Tibial artery (tissue), 4 donors: ENCODE data around the gene THAP5.

Experiments used
- DNase-seq, 2 donors: peaks; one replicate each; pipeline ENCODE4 v3.0.0-alpha.2; 2019
- H3K27ac ChIP-seq, 2 donors: fragments of 200-600 bp; sonication (generic) in 1 of 2; 1 replicate in 1 of 2; 2 replicates in 1 of 2; pipeline ENCODE4 v1.5.1; 2018 to 2019; ENCODE audit warnings: mild to moderate bottlenecking in 1 of 2
- H3K27me3 ChIP-seq, 2 donors: fragments of 200-600 bp; sonication (generic) in 1 of 2; one replicate each; pipeline versions ENCODE4 v1.5.1 to v1.6.0; 2016 to 2019
- H3K36me3 ChIP-seq, 3 donors: fragments of 200-600 bp; sonication (generic) in 2 of 3; one replicate each; pipeline ENCODE4 v1.5.1; 2016 to 2019; ENCODE audit warnings: mild to moderate bottlenecking in 2 of 3
- H3K4me1 ChIP-seq, 4 donors: fragments of 200-600 bp; sonication (generic) in 2 of 4; 1 replicate in 3 of 4; 2 replicates in 1 of 4; pipeline ENCODE4 v1.5.1; 2016 to 2019
- H3K4me3 ChIP-seq, 2 donors: fragments of 200-600 bp; sonication (generic) in 1 of 2; 1 replicate in 1 of 2; 2 replicates in 1 of 2; pipeline ENCODE4 v1.5.1; 2018 to 2019; ENCODE audit warnings: mild to moderate bottlenecking in 2 of 2
- H3K9me3 ChIP-seq, 3 donors: fragments of 200-600 bp; sonication (generic) in 1 of 3; one replicate each; pipeline ENCODE4 v1.5.1; 2016 to 2019
- CTCF ChIP-seq, 2 experiments: fragments of 200-600 bp in 1 of 2; fragments of 450-650 bp in 1 of 2; IDR thresholded peaks; one replicate each; pipeline ENCODE4 v1.5.1; 2017 to 2019; ENCODE audit warnings: antibody characterized with exemption in 2 of 2, mild to moderate bottlenecking in 1 of 2, moderate library complexity in 1 of 2
- intact Hi-C: fragments of 100-400 bp; cut with DNase I; formaldehyde crosslinking; loops from one replicate; pipeline ENCODE4 v1.15.0; 2023; ENCODE audit warnings: low total_unique reads

Gene THAP5

DNA sequence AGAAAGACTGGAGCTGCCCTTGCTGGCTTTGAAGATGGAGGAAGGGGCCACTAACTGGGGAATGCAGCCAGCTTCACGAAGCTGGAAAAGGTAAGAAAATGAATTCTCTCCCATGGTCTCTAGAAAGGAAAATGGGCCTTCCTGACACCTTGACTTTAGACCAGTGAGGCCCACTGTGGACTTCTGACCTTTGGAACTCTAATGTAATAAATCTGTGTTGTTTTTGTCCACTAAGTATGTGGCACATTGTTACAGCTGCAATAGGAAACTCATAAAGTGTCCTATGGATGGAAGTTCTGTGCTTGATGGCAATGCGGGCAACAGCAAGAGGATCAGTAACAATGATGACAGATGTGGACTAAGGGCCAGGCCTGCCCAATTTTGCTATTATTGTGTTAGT, 21.1 kb upstream of the THAP5 start:
- no peak for DNase-seq
- no peaks in the 10 kb centered on the region for H3K27me3 ChIP-seq
- H3K9me3 ChIP-seq: no peaks in the 10 kb centered on the region
- H3K36me3 ChIP-seq: no peaks in the 10 kb centered on the region
- TF ChIP-seq CTCF (IDR thresholded peaks at IDR 0.05): no peak
- no peaks in the 10 kb centered on the region for H3K4me1 ChIP-seq
- no peak overlapping the region for H3K4me3 ChIP-seq
- intact Hi-C loops: no loop called here
- no peak overlapping the region for H3K27ac ChIP-seq

- intact Hi-C loops: no loop called here
- Histone ChIP-seq H3K36me3 (no peaks in the 10 kb centered on the region), H3K4me1 (no peaks in the 10 kb centered on the region), H3K27me3 (no peaks in the 10 kb centered on the region), H3K27ac (no peak overlapping the region), H3K9me3 (no peaks in the 10 kb centered on the region), H3K4me3 (no peak overlapping the region)
- no peak for DNase-seq
- TF ChIP-seq CTCF (IDR thresholded peaks at IDR 0.05): no peak
These were observed 20.4 kb upstream of the THAP5 start for GRCh38 chr7:108589874-108590273.

DNA sequence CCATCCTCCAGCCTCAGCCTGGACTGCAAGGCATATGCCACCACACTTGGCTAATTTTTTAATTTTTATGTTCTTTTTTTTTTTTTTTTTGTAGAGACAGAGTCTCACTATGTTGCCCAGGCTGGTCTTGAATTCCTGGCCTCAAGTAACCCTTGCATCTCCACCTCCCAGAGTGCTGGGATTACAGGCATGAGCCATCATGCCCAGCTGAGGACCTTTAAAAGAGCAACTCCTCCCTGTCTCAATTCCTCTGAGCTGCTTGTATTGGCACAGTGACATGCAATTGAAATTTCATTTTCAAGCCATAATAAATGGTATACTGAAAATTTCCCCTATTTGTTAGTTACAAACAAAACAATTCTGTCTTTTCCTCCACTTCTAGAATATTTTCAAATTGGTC, 19.7 kb upstream of the THAP5 start:
- Histone ChIP-seq H3K27ac (no peak overlapping the region), H3K36me3 (no peaks in the 10 kb centered on the region), H3K4me3 (no peak overlapping the region), H3K9me3 (no peaks in the 10 kb centered on the region), H3K4me1 (no peaks in the 10 kb centered on the region), H3K27me3 (no peaks in the 10 kb centered on the region)
- no peak for TF ChIP-seq CTCF (IDR thresholded peaks at IDR 0.05)
- intact Hi-C loops: no loop called here
- DNase-seq: no peak

DNA sequence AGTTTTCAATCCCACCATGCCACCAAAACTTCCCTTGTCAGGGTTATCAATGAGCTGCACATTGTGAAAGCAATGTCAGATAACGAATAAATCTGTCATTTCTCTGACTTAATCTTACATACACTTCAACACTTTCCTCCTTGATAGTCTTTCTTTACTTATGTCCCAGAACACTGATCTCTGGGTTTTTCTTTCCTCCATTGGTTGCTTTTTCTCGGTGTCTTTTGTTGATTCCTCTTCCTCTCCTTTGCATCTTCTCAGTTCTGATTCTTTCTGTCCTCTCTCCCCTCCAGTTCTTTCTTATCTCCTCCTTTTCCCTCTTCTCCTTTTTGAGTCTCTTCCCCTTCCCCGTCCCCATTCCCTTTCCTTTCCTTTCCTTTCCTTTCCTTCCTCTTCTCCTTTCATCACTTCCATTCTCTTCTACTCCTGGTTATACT, 16.8 kb upstream of the THAP5 start:
- intact Hi-C loops: no loop called here
- Histone ChIP-seq H3K36me3 (no peaks in the 10 kb centered on the region), H3K4me3 (no peak overlapping the region), H3K9me3 (no peaks in the 10 kb centered on the region), H3K27ac (no peak overlapping the region), H3K27me3 (no peaks in the 10 kb centered on the region), H3K4me1 (peaks cover 0 to 6% (median 0%) of the 10 kb centered on the region in 4 donors)
- no peak for TF ChIP-seq CTCF (IDR thresholded peaks at IDR 0.05)
- DNase-seq: no peak

DNA sequence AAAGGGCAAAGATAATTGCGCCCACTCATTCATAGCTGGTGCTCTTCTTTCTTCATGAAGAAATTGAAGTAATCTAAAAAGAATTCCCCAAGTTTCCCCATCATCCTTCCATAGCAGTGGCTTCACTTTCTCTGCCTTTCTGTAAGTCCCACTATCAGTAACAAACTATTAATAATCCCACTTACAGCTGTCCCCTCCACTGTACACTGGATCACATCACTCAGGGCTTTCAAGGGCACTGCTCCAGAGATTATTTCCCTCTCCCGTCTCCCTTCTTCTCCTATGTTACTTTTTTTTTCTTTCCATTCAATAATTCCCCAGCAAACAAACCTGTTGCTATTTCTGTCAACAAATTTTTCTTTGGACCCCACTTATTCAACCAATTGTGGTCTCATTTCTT, 16.3 kb upstream of the THAP5 start:
- no peak for TF ChIP-seq CTCF (IDR thresholded peaks at IDR 0.05)
- Histone ChIP-seq H3K4me3 (no peak overlapping the region), H3K27me3 (no peaks in the 10 kb centered on the region), H3K27ac (no peak overlapping the region), H3K4me1 (peaks cover 0 to 6% (median 0%) of the 10 kb centered on the region in 4 donors), H3K9me3 (no peaks in the 10 kb centered on the region), H3K36me3 (no peaks in the 10 kb centered on the region)
- no peak for DNase-seq
- intact Hi-C loops: no loop called here

GRCh38 chr7:108584211-108584610, 14.7 kb upstream of the THAP5 start:
- intact Hi-C loops: no loop called here
- DNase-seq: no peak

More at GRCh38 chr7:108584211-108584610, 14.7 kb upstream of the THAP5 start:
- Histone ChIP-seq H3K27me3 (no peaks in the 10 kb centered on the region), H3K4me3 (no peak overlapping the region), H3K27ac (no peak overlapping the region), H3K4me1 (peaks cover 0 to 6% (median 0%) of the 10 kb centered on the region in 4 donors), H3K36me3 (peaks cover 6 to 13% (median 12%) of the 10 kb centered on the region in 3 donors), H3K9me3 (peaks cover 0 to 7% (median 0%) of the 10 kb centered on the region in 3 donors)
- no peak for TF ChIP-seq CTCF (IDR thresholded peaks at IDR 0.05)
